Endothelial cell of umbilical vein (primary cell): ENCODE results near the gene ZNF322. TPM values are rescaled to one million over a fixed set of nuclear protein-coding genes. Genes with fewer than 3 reads are reported as not detected.
"Not testable (repeated sequence)": the region's sequence is repeated elsewhere in the genome, so short reads cannot be mapped to it uniquely, and the experiment has no call there.

Experiments used
- BruUV-seq: library from RNA; stranded (reverse); fragments of 400-500 nt; replicated peaks from 2 replicates; lab custom pipeline; 2021; lab: Mats Ljungman, UMichigan
- CTCF ChIA-PET: fragments of 300-600, 350-600 bp; sonication (Branson Sonifier 250); formaldehyde crosslinking; loops from one replicate; lab custom pipeline; 2021; ENCODE audit warnings: antibody characterized with exemption, inconsistent platforms; lab: Charles Lee
- POLR2A ChIA-PET: fragments of 300-600, 350-600 bp; sonication (Branson Sonifier 250); formaldehyde crosslinking; loops from one replicate; lab custom pipeline; 2021; ENCODE audit warnings: antibody characterized with exemption, inconsistent platforms; lab: Charles Lee
- DNase-seq: peaks from one replicate; pipeline ENCODE4 v3.0.0-alpha.2; 2011; ENCODE audit warnings: low read depth, low spot score
- FAIRE-seq: peaks from 2 replicates; lab custom pipeline; 2011; peaks lifted over from hg19 to GRCh38; lab: Jason Lieb, UNC
- H2AFZ ChIP-seq: 2 replicates; pipeline ENCODE4 v1.6.0; 2012; ENCODE audit warnings: low read depth, low read length, control low read depth, inconsistent platforms
- H3K27ac ChIP-seq: 2 replicates; pipeline ENCODE4 v1.5.1; 2011; ENCODE audit warnings: low read depth, mild to moderate bottlenecking, control low read depth, low read length, moderate library complexity; ENCODE audit not compliant: insufficient read depth
- H3K27me3 ChIP-seq, 2 experiments: 2 replicates each; pipeline versions ENCODE4 v1.6.0 to v1.6.1; 2011; ENCODE audit warnings: low read length in 2 of 2, mixed read lengths in 1 of 2; ENCODE audit not compliant: control insufficient read depth in 2 of 2, insufficient read depth in 2 of 2
- H3K36me3 ChIP-seq, 2 experiments: 2 replicates in 1 of 2; 3 replicates in 1 of 2; pipeline ENCODE4 v1.5.1; 2011; ENCODE audit warnings: low read length in 2 of 2, mild to moderate bottlenecking in 1 of 2, moderate library complexity in 1 of 2; ENCODE audit not compliant: control insufficient read depth in 2 of 2, insufficient read depth in 2 of 2; ENCODE audit errors: extremely low read depth in 1 of 2
- H3K4me1 ChIP-seq: 3 replicates; pipeline ENCODE4 v1.5.1; 2011; ENCODE audit warnings: mild to moderate bottlenecking, low read length; ENCODE audit not compliant: control insufficient read depth, insufficient read depth; ENCODE audit errors: extremely low read depth
- H3K4me2 ChIP-seq: 2 replicates; pipeline ENCODE4 v1.6.1; 2011; ENCODE audit warnings: low read length, control low read depth, mixed read lengths; ENCODE audit not compliant: insufficient read depth
- H3K4me3 ChIP-seq, 3 experiments: fragments of 200-600 bp in 1 of 3; sonication (generic), shearing (Covaris generic) in 1 of 3; replicated peaks in 1 of 3; 2 replicates each; pipeline ENCODE4 v1.5.1; 2011 to 2016; ENCODE audit warnings: control low read depth in 3 of 3, low read length in 3 of 3, mild to moderate bottlenecking in 2 of 3, inconsistent platforms in 1 of 3, low read depth in 1 of 3, moderate library complexity in 1 of 3; ENCODE audit not compliant: insufficient read depth in 1 of 3
- H3K79me2 ChIP-seq: 2 replicates; pipeline ENCODE4 v1.6.0; 2012; ENCODE audit warnings: low read length, inconsistent platforms; ENCODE audit not compliant: control insufficient read depth, insufficient read depth
- H3K9ac ChIP-seq: replicated peaks from 2 replicates; pipeline ENCODE3; 2011; ENCODE audit warnings: low read length, control low read depth; ENCODE audit not compliant: insufficient read depth; ENCODE audit errors: extremely low read depth
- H3K9me1 ChIP-seq: replicated peaks from 3 replicates; pipeline ENCODE4 v1.6.0; 2011; ENCODE audit warnings: mild to moderate bottlenecking, low read length; ENCODE audit not compliant: control insufficient read depth, insufficient read depth; ENCODE audit errors: extremely low read depth
- H3K9me3 ChIP-seq: replicated peaks from 2 replicates; pipeline ENCODE4 v1.5.1; 2012; ENCODE audit warnings: low read length, inconsistent platforms; ENCODE audit not compliant: control insufficient read depth, insufficient read depth
- H4K20me1 ChIP-seq: replicated peaks from 2 replicates; pipeline ENCODE3; 2011; ENCODE audit warnings: mild to moderate bottlenecking, low read length; ENCODE audit not compliant: control insufficient read depth, insufficient read depth; ENCODE audit errors: extremely low read depth
- dilution Hi-C: fragments of 300-500 bp; cut with MboI; formaldehyde crosslinking; loops from one replicate; pipeline ENCODE4 v1.15.0; 2019; ENCODE audit warnings: low sequenced_read_pairs; ENCODE audit not compliant: extremely low pct_ligation_motif_present
- intact Hi-C: fragments of 100-400 bp; cut with micrococcal nuclease; formaldehyde crosslinking; loops from one replicate; pipeline ENCODE4 v1.10.0; 2022
- polyA plus RNA-seq, 4 experiments: library from polyadenylated mRNA; depleted of rRNA in 3 of 4; stranded (reverse) in 3 of 4; unstranded in 1 of 4; fragments of >200 nt; gene quantifications; 2 replicates each; pipeline versions ENCODE4 v1.2.1 to v1.2.3, GENCODE V29; 2011 to 2012; ENCODE audit warnings: missing spikeins in 1 of 4
- total RNA-seq: library from RNA; stranded (reverse); gene quantifications from 2 replicates; pipeline ENCODE4 v1.2.3, GENCODE V29; 2021

The ZNF322 gene
- total and polyA plus RNA-seq, 2 donors (not counting 3 experiments of a cell fraction or from before 2014, with no cell fraction given) = 3.4 to 17.0 TPM

DNA sequence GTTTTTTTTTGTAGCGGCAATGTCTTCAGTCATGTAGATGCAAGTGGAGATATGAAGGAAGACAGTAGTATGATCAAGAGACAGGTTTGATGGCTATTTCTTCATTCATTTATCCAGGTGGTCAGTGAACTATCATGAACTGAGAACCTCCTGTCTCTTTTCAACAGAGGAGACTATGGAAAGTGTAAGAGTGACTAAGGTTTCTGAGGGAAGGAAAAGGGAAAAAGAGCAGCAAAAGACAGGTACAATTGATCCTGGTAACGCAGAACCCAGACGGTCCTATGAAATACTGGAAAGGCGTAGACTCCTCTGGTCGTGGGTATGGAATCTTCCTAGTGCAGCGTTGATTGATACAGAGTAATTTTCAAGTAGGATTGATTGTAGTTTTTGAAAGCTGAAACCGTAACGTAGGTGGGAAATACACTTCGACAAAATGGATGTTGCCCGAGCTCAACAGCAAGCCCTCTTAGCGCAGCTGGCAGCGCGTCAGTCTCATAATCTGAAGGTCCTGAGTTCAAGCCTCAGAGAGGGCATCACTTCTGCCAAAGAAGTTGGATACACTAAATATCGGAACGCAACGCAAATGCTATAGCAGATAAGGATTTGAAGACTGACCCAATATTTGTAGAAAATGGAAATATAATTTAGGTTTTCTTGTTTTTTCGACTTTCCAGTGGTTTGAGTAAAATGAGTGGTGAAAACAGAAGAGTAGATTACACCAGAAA is 41.6 kb upstream of the ZNF322 start:
- H3K4me1 ChIP-seq, H3K9me3 ChIP-seq, intact Hi-C loops, FAIRE-seq, BruUV-seq, H3K4me2 ChIP-seq, H3K9ac ChIP-seq, H4K20me1 ChIP-seq, CTCF ChIA-PET, POLR2A ChIA-PET, DNase-seq, H3K79me2 ChIP-seq, H3K27ac ChIP-seq, dilution Hi-C loops, H3K4me3 ChIP-seq, H3K27me3 ChIP-seq, H3K9me1 ChIP-seq, H3K36me3 ChIP-seq, H2AFZ ChIP-seq: not testable (repeated sequence)

DNA sequence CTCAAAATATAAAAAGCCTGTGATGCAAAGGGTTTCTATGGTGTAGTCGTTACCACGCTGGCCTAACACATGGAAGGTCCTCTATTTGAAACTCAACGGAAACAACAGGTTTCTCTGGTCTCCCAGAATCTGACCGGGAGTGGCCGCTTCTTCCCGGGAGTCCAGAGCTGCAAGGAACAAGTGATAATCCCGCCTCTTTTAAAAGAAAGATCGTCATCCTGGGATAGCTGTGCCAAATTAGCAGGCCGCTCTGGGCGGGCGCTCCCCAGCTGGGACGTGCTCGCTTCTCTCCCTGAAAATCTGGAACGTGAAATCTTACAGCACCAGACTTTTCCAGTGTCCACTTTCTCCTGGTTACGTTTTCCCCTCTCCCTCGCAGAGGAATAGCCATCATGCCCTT is 38.0 kb upstream of the ZNF322 start:
- H3K27ac ChIP-seq, H3K36me3 ChIP-seq, H3K9me1 ChIP-seq, dilution Hi-C loops, CTCF ChIA-PET, H3K4me3 ChIP-seq, H3K27me3 ChIP-seq, FAIRE-seq, H3K4me1 ChIP-seq, BruUV-seq, H3K9me3 ChIP-seq, H3K9ac ChIP-seq, POLR2A ChIA-PET, intact Hi-C loops, H3K79me2 ChIP-seq, H4K20me1 ChIP-seq, H3K4me2 ChIP-seq, DNase-seq, H2AFZ ChIP-seq: not testable (repeated sequence)

DNA sequence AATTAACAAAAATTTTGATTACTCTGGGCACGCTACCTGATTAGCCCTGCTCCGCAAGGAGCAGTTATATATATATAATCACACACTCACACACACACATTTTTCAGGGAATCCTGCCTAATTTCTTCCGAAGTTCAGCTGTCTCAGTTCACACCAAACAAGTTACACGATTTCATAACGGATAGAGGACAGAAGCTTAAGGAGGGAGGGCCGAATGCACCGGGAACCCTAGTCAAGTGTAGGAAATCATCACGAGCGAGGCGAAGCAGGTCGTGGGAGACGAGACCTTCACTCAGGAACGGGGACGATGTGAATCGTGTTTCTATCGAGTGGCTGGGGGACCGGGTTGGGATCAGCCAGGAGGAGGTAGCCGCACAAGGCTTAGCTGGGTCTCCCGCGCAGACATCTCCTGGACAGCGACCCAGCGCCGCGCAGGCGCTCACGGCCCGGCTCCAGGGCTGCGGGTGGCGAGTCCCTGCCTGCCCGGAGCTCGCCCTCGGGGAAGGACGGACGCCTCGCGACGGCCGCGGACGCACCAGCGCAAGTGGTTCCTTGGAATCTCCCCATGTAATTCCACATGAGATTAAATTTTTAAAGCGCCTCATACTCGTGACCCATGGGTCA is 29.9 kb upstream of the ZNF322 start:
- H3K4me1 ChIP-seq, H3K9me3 ChIP-seq, BruUV-seq, DNase-seq, H4K20me1 ChIP-seq, H3K9me1 ChIP-seq, H3K4me3 ChIP-seq, H2AFZ ChIP-seq, H3K9ac ChIP-seq, dilution Hi-C loops, H3K27me3 ChIP-seq, FAIRE-seq, H3K27ac ChIP-seq, H3K36me3 ChIP-seq, intact Hi-C loops, H3K4me2 ChIP-seq, H3K79me2 ChIP-seq, POLR2A ChIA-PET, CTCF ChIA-PET: not testable (repeated sequence)

DNA sequence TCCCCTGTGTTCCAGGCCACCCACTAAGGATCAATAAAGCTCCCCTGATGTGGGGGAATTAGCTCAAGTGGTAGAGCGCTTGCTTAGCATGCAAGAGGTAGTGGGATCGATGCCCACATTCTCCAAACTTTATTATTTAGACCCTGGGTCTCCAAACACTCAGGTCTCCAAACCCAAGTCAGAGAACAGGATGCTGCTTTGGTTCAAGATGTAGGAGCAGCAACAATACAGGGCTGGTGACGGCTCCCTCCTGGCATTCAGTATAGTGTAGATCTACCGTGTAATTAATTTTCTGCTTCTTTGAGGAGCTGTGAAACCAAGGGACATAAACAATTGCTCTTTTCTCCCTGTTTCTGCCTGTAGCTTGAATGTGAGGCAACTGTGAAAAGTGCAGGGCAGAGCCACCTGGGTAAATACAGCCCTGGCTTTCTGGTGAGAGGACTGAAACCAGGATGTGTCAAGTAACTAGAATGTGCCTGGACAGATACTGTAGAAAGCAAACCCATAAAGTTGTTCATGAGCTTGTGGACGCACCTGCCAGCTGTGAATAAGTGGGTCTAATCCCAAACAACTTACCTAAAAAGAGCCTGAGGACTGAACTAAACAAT is 23.0 kb upstream of the ZNF322 start:
- H3K79me2 ChIP-seq, H3K9me1 ChIP-seq, H3K4me1 ChIP-seq, H3K4me3 ChIP-seq, DNase-seq, BruUV-seq, intact Hi-C loops, H3K4me2 ChIP-seq, H3K27ac ChIP-seq, H3K9me3 ChIP-seq, H2AFZ ChIP-seq, H4K20me1 ChIP-seq, H3K36me3 ChIP-seq, dilution Hi-C loops, H3K9ac ChIP-seq, FAIRE-seq, H3K27me3 ChIP-seq, POLR2A ChIA-PET, CTCF ChIA-PET: not testable (repeated sequence)
